Ovary (tissue), 9 donors: ENCODE results near the gene TBC1D8. TPM values are rescaled to one million over a fixed set of nuclear protein-coding genes. Genes with fewer than 3 reads are reported as not detected.

ENCODE experiments used
- DNase-seq, 5 donors: peaks; one replicate each; pipeline ENCODE4 v3.0.0-alpha.2; 2019 to 2020
- H3K27ac ChIP-seq, 2 donors: fragments of 200-600 bp; one replicate each; pipeline versions ENCODE4 v1.5.1 to v1.8.0; 2019 to 2022
- H3K27me3 ChIP-seq: fragments of 200-600 bp; one replicate; pipeline ENCODE4 v1.8.0; 2022
- H3K36me3 ChIP-seq: fragments of 200-600 bp; sonication (generic); one replicate; pipeline ENCODE4 v1.5.1; 2019
- H3K4me1 ChIP-seq: one replicate; pipeline ENCODE4 v1.8.1; 2013; ENCODE audit warnings: mild to moderate bottlenecking, moderate library complexity; ENCODE audit not compliant: insufficient read depth
- H3K4me3 ChIP-seq: fragments of 200-600 bp; sonication (generic); one replicate; pipeline ENCODE4 v1.5.1; 2017
- H3K9me3 ChIP-seq, 2 donors: fragments of 200-600 bp in 1 of 2; sonication (generic) in 1 of 2; one replicate each; pipeline versions ENCODE4 v1.5.1 to v1.8.1; 2013 to 2019; ENCODE audit warnings: mild to moderate bottlenecking in 1 of 2, moderate library complexity in 1 of 2
- EP300 ChIP-seq: sonication (generic); formaldehyde crosslinking; IDR thresholded peaks from one replicate; pipeline ENCODE4 v1.6.1; 2017; ENCODE audit warnings: antibody characterized with exemption
- POLR2A ChIP-seq: fragments of 450-650 bp; IDR thresholded peaks from one replicate; pipeline ENCODE4 v1.6.1; 2017; ENCODE audit warnings: antibody characterized with exemption, mild to moderate bottlenecking, moderate library complexity
- WGBS, 3 donors: extraction: QIAGEN DNeasy Blood & Tissue Kit in 1 of 3; methylation state at CpG; one replicate each; pipeline versions ENCODE4 v1.1.5 to v1.1.7; 2013 to 2017; 5-methylcytosine and 5-hydroxymethylcytosine counted together
- intact Hi-C, 4 donors: fragments of 100-400 bp; cut with DNase I; formaldehyde crosslinking; loops; one replicate each; pipeline versions ENCODE4 v1.11.0 to v1.15.1; 2022 to 2023
- polyA plus RNA-seq, 2 donors: library from polyadenylated mRNA; stranded (reverse); fragments of 200-250 nt in 1 of 2; fragments of 350-450 nt in 1 of 2; fragmentation: Illumina TruSeq in 1 of 2; extraction: RNeasy Lipid Tissue Mini Kit (QIAGEN cat#74804) in 1 of 2; gene quantifications; one replicate each; pipeline ENCODE4 v1.2.3, GENCODE V29; 2013 to 2014
- total RNA-seq, 7 donors: library from RNA; depleted of rRNA in 2 of 7; stranded (reverse); fragments of >200 nt in 2 of 7; fragmentation: NEBNext Ultra II Directional in 3 of 7; extraction: Animal tissue kit (Norgen Biotek cat#: 25700) in 3 of 7; gene quantifications; one replicate each; pipeline versions ENCODE4 v1.1.0 to v1.2.4, GENCODE V29; 2016 to 2023
- TF ChIP-seq, protein P1 (sequence below), 3 donors: fragments of 450-650 bp in 2 of 3; fragments of 200-600 bp in 1 of 3; IDR thresholded peaks; one replicate each; pipeline versions ENCODE4 v1.5.1 to v1.8.0; 2016 to 2022; ENCODE audit warnings: antibody characterized with exemption in 3 of 3, mild to moderate bottlenecking in 1 of 3
- donor health status: DM: no; HTN: no; CAD: no; lungs with moderate emphysema.
- donor health status: DM: no; HTN: no; CAD: no.
- donor health status: Bipolar disorder and iron deficiency.
- donor health status: DM: yes; HTN: yes; CAD: no.
- donor health status: DM: no; HTN: no; CAD: no.
- donor health status: DM: yes; HTN: yes; CAD: no.

TBC1D8 gene
- total and polyA plus RNA-seq, 9 donors: 10.8 to 44.6 (median 15.6) TPM

DNA sequence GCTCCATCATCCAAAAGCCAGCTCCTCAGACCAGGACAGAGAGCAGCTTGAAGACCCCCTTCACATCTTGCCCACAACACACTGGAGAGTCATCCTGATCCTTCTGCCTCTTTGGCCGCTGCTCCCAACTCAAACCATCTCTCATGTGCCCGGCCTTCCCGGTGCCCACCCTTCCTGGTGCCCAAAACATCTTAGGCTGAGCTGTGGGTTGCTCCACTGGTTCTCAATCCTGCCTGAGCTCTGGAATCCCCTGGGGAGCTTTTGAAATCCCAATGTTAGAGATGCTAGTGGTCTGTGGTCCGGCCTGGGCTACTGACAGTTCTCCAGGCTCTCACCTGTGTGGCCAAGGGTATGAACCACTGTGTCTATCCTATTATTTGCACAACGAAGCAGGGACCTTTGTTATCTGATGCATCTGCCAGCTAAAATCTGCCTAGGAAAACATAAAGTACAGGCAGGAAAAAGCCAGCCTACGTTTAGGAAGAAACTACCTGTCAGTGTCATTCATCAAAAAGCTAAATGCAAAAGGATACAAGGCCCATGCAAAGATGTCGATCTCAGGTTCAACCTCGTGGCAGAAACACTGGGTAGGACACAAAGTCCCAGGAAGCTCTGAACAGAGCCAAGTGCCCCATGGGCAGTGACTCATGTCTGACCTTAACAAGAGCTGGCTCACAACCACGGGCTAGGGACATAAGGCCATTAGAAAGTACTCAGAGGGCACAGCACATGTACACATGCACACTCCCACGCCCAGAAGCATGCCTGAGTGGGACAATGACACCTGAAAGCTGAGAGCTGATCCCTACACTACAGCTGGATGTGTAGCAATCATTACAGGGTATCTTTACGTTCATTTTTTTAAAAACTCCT is 30.8 kb downstream of the TBC1D8 start:
- TF ChIP-seq, protein P1, sequence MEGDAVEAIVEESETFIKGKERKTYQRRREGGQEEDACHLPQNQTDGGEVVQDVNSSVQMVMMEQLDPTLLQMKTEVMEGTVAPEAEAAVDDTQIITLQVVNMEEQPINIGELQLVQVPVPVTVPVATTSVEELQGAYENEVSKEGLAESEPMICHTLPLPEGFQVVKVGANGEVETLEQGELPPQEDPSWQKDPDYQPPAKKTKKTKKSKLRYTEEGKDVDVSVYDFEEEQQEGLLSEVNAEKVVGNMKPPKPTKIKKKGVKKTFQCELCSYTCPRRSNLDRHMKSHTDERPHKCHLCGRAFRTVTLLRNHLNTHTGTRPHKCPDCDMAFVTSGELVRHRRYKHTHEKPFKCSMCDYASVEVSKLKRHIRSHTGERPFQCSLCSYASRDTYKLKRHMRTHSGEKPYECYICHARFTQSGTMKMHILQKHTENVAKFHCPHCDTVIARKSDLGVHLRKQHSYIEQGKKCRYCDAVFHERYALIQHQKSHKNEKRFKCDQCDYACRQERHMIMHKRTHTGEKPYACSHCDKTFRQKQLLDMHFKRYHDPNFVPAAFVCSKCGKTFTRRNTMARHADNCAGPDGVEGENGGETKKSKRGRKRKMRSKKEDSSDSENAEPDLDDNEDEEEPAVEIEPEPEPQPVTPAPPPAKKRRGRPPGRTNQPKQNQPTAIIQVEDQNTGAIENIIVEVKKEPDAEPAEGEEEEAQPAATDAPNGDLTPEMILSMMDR (IDR thresholded peaks at IDR 0.05): no peak
- TF ChIP-seq POLR2A: no peak
- TF ChIP-seq EP300: peak; percentile 22
- intact Hi-C loops: no loop called here
- Histone ChIP-seq H3K4me3 (no peak overlapping the region), H3K4me1 (peaks cover 14% of the 10 kb centered on the region), H3K27me3 (no peaks in the 10 kb centered on the region), H3K36me3 (no peaks in the 10 kb centered on the region), H3K27ac (no peak overlapping the region), H3K9me3 (no peaks in the 10 kb centered on the region)
- DNase-seq: peak in 2 of 5 donors; percentile 45 to 51
- 72 to 79% (median 76%) methylated on average over 11 of the region's 11 CpGs for WGBS, 3 donors

- DNase-seq: no peak
- Histone ChIP-seq H3K4me3 (no peak overlapping the region), H3K9me3 (no peaks in the 10 kb centered on the region), H3K27ac (no peak overlapping the region), H3K4me1 (peaks cover 9% of the 10 kb centered on the region), H3K27me3 (no peaks in the 10 kb centered on the region), H3K36me3 (no peaks in the 10 kb centered on the region)
- TF ChIP-seq POLR2A: no peak
- TF ChIP-seq EP300: no peak
- TF ChIP-seq, protein P1 (IDR thresholded peaks at IDR 0.05): no peak
- 67 to 74% (median 70%) methylated on average over 2 of the region's 2 CpGs for WGBS, 3 donors
- intact Hi-C loops: no loop called here
Measured at GRCh38 chr2:101119431-101119830, 31.8 kb downstream of the TBC1D8 start.

DNA sequence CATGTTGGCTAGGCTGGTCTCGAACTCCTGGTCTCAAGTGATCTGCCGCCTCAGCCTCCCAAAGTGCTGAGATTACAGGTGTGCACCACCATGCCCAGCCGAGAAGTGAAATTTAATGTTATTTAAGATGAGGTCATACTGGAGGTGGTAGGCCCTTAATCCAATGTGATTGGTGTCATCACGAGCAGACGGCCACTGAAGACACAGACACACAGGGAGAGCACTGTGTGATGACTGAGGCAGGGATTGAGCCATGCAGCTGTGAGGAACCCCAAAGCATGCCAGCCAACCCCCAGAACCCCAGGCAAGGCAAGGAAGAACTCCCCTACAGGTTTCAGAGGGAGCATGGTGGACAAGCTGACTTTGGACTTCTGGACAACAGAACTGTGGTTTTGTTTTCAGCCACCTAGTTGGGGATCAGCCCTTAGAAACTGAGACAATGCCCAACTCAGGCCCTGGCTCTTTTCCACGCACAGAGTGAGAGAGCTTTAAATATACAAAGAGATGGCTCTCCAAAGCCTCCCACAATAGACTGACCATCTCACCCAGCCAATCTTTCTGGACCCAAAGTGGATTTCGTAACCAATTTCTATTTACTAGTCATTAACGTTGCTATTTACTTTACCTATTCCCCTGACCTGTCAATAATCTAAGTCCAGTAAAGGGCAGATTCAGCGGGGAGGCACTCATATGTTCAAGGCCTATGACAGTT is 34.2 kb downstream of the TBC1D8 start:
- TF ChIP-seq POLR2A (no peak), EP300 (no peak)
- TF ChIP-seq, protein P1 (IDR thresholded peaks at IDR 0.05): no peak
- peaks cover 13% of the 10 kb centered on the region for H3K4me1 ChIP-seq
- no peaks in the 10 kb centered on the region for H3K36me3 ChIP-seq
- intact Hi-C loops: no loop called here
- H3K4me3 ChIP-seq: no peak overlapping the region
- no peak for DNase-seq
- H3K27ac ChIP-seq: no peak overlapping the region
- 92 to 96% (median 94%) methylated on average over 9 of the region's 9 CpGs for WGBS, 3 donors
- no peaks in the 10 kb centered on the region for H3K27me3 ChIP-seq
- H3K9me3 ChIP-seq: no peaks in the 10 kb centered on the region

DNA sequence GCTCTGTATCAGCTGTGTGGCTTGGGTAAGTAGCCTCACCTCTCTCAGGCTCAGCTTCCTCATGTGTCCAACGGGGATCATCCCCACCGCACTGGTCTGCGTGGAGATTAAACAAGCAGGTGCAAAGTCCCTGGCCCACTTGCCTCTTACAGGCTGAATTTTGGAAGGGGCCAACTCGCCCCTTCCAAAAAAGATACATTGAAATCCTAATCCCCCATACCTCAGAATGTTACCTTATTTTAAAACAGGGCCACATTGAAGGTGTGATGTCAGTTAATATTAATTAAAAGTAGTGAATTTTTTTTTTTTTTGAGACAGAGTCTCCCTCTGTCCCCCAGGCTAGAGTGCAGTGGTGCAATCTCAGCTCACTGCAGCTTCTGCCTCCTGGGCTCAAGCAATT is 34.8 kb downstream of the TBC1D8 start:
- H3K36me3 ChIP-seq: no peaks in the 10 kb centered on the region
- peaks cover 13% of the 10 kb centered on the region for H3K4me1 ChIP-seq
- no peaks in the 10 kb centered on the region for H3K9me3 ChIP-seq
- no peaks in the 10 kb centered on the region for H3K27me3 ChIP-seq
- no peak for TF ChIP-seq EP300
- TF ChIP-seq, protein P1 (IDR thresholded peaks at IDR 0.05): no peak
- no peak for DNase-seq
- H3K27ac ChIP-seq: no peak overlapping the region
- WGBS, 3 donors: 71 to 82% (median 72%) methylated on average over 4 of the region's 4 CpGs
- intact Hi-C loops: no loop called here
- no peak overlapping the region for H3K4me3 ChIP-seq
